Fibroblast of lung (primary cell): ENCODE results near the gene METTL16.

Experiments used
- EZH2 ChIP-seq: IDR thresholded peaks from 2 replicates; pipeline ENCODE4 v1.5.1; 2012; ENCODE audit warnings: low read length, control low read depth, mild to moderate bottlenecking; ENCODE audit errors: missing control alignments
- TF ChIP-seq, protein P1 (sequence below), 2 donors: IDR thresholded peaks in 1 of 2; conservative IDR thresholded peaks in 1 of 2; 1 replicate in 1 of 2; 2 replicates in 1 of 2; pipeline ENCODE4 v1.5.1; 2011 to 2012; ENCODE audit warnings: low read length in 2 of 2, control low read depth in 1 of 2, inconsistent platforms in 1 of 2, low read depth in 1 of 2, mild to moderate bottlenecking in 1 of 2

DNA sequence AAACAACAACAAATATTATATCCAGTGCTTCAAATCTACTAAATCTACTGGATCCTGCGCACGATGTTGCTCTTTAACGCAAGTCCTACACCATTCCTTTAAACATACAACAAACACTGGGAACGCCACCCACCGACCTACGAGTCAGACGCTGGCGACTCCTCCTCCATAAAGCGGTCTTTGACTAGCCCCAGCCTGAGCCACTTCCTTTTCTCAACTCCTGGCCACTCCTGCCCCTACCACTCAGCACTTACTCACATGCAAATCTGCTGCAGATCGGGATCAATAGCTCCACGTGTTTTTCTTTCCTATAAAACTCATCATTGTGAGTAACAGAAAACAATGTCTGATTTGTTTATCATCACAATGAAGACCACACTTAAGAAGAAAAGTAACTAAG lies 78.0 kb downstream of the METTL16 start:
- TF ChIP-seq, protein P1, sequence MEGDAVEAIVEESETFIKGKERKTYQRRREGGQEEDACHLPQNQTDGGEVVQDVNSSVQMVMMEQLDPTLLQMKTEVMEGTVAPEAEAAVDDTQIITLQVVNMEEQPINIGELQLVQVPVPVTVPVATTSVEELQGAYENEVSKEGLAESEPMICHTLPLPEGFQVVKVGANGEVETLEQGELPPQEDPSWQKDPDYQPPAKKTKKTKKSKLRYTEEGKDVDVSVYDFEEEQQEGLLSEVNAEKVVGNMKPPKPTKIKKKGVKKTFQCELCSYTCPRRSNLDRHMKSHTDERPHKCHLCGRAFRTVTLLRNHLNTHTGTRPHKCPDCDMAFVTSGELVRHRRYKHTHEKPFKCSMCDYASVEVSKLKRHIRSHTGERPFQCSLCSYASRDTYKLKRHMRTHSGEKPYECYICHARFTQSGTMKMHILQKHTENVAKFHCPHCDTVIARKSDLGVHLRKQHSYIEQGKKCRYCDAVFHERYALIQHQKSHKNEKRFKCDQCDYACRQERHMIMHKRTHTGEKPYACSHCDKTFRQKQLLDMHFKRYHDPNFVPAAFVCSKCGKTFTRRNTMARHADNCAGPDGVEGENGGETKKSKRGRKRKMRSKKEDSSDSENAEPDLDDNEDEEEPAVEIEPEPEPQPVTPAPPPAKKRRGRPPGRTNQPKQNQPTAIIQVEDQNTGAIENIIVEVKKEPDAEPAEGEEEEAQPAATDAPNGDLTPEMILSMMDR (conservative IDR thresholded peaks at IDR 0.05 in 1 of 2, IDR thresholded peaks at IDR 0.05 in 1 of 2; ENCODE audit: low read depth in 1 of 2, low read length in 2 of 2), result no peak
- TF ChIP-seq EZH2, result no peak
